OCI-M1 (cell line): ENCODE results near the gene NGEF.

Experiments used
- DNase-seq: peaks from one replicate; lab custom pipeline; 2025; lab: John Stamatoyannopoulos, UW

Gene NGEF

DNA sequence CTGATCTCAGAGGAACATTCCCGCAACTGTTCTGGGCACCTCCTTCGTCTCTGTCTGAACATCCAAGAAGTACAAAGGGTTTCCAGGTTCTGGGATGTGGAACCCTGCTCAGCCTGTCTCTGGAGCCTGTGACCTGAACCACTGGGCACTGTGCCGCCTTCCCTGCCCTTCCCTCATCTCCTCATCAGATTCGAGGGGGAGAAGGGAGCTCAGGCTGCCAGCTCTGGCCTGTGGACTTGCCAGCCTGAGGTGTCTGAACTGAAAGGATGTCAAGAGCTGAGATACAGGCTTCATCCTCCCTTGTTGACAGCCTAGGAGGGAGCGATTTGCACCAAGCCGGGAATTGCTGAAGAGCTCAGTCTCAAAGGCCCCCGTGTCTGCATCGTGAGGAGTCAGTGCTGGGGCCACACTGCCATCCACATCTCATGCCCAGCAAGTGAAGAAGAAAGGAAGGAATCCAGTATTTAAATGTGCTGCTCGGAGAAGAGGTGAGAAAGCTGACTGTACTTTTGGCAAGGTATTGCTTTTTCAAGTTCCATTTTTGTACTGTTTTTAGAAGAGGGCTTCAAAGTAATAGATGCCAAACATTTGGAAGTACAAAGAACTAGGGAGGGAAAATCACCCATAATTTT is 32.0 kb upstream of the NGEF start:
- no peak for DNase-seq

DNA sequence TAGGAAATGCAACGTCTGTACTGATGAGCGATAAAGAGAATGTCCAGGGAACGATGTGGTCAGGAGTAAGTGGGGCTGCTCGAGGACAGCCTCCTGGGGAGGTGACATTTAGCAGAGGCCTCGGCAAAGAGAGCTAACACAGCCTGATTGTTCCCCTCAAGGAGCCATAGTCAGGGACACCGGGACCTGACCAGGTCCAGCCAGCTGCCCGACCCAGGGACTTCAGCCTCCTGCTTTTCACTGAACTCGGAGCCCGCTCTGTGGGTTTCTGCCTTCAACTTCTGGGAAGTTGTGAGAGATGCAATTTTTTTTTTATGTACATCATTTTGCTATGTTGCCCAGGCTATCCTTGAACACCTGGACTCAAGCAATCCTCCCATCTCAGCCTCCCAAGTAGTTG is 29.5 kb upstream of the NGEF start:
- DNase-seq, result no peak

DNA sequence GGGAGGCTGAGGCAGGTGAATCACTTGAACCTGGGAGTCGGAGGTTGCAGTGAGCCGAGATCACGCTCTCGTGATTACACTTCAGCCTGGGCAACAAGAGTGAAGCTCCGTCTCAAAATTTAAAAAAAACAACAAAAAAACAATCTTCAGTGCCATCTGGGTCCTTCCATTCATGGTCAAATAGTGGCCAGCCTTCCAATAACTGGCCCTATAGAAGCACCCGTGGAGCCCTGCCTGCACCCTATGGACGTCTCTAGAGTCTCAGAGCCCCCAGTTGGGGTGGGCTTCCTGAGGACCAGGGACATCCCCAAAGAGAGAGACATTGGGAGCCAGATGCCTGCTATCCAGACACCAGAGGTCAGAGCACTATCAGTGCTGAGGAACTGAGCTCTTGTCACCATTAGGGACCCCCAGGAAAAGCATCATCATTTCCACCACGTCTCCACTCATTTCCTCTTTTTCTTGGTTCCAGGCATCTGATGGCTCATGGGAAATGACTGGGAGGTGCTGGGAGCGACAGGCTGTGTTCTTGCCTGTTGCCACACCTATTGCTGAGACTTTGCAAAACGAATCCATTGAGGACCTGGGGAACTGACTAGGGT is 28.8 kb upstream of the NGEF start:
- DNase-seq, result no peak

DNA sequence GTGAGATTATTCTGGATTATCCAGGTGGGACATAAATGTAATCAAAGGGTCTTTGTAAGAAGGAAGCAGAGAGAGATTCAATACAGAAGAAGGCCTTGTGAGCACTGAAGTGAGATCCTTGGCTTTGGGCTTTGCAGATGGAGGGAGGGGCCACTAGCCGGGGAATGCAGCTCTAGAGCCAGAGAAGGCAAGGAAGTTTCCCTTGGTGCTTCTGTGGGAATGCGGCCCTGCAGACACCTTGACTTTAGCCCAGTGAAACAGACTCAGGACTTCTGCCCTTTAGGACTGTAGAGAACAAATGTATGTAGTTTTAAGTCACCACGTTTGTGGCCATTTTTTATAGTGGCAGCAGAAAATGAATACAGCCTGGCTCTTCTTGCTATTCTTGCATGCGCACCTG is 27.5 kb upstream of the NGEF start:
- no peak for DNase-seq

DNA sequence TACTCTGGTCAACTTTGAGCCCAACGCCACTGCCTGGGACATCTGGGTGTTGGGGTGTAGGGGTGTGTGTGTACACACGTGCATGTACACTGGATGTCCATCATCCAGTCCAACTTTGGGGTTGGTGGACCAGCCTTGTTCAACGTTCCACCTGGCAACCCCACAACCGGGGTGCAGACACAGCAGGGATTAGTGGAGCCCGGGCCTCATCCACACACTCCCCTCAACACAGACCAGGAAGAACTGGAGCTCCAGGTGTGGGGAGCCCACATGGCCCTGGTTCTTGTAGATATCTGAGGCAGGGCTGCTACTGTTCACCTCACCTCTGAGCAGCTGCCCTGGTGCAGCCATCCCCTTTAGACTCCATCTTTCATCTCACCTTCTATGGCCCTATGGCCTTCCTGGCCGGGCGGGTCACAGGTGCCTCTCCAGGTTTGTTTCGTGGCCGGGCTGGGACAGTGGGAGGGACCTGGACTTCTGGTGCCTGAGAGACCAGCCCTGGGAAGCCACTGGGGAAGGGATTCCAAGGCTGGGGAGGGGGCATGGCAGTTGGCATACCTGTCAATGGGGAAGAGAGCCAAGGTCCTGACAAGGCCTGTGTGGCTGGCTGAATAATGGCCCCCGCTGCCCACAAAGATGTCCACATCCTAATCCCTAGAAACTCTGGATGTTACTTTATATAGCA is 26.9 kb upstream of the NGEF start:
- no peak for DNase-seq

DNA sequence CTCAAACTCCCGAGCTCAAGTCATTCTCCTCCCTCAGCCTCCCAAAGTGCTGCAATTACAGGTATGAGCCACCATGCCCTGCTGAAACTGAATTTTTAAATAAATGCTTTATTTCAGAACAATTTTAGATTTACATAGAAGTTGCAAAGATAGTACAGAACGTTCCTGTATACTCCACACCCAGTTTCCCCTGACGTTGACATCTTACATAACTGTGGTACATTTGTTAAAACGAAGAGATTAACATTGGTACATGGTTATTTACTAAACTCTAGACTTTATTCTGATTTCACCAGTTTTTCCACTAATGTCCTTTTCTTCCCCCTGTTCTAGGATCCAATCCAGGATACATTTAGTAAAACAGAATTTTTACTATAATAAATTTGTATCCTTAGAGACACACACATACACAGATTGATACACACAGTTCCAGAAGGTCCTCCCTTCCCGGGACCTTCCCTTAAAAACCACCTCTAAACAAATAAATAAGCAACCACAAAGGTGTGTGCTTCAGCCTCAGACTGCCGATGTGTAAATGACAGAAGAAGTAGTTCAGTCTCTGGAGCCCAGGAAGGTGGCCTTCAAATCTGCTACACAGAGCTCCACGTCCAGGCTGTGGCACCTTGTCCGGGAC is 26.3 kb upstream of the NGEF start:
- DNase-seq, result no peak

DNA sequence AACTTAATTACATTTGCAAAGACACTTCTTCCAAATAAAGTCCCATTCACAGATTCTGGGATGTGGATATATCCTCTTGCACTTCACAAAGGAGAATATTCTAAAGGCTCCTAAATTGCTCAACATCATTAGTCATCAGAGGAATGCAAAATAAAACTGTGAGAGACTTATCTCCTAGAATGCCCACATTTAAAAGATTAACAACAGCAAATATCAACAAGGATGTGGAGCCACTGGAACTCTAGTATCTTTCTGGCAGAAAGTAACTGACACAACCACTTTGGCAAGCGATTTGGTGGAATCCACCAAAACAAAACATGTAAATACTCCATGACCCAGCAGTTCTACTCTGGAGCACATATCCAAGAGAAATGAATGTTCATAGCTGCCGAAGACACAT is 24.0 kb upstream of the NGEF start:
- DNase-seq, result no peak

DNA sequence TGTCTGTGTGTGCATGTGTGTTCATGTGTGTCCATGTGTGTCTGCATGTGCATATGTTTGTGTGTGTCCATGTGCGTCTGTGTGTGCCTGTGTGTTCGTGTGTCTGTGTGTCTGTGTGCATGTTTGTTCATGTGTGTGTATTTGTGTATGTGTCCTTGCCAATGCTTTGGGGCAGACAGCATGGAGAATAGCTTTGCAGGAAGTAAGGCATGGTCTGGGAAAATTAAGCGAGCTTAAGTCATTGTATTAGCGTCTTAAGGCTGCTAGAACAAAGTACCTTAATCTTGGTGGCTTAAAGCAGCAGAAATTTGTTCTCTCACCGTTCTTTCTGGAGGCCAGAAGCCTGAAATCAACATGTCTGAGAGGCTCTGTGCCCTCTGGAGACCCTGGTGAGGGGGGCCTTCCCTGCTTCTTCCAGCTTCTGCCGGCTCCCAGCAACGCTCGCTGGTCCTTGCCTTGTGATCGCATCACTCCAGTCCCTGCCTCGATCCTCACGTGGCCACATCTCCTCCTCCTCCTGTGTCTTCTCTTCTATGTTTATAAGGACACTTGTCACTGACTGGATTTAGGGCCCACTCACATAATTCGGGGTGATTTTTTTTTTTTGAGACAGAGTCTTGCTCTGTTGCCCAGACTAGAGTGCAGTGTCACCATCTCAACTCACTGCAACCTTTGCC is 23.2 kb upstream of the NGEF start:
- DNase-seq, result no peak

DNA sequence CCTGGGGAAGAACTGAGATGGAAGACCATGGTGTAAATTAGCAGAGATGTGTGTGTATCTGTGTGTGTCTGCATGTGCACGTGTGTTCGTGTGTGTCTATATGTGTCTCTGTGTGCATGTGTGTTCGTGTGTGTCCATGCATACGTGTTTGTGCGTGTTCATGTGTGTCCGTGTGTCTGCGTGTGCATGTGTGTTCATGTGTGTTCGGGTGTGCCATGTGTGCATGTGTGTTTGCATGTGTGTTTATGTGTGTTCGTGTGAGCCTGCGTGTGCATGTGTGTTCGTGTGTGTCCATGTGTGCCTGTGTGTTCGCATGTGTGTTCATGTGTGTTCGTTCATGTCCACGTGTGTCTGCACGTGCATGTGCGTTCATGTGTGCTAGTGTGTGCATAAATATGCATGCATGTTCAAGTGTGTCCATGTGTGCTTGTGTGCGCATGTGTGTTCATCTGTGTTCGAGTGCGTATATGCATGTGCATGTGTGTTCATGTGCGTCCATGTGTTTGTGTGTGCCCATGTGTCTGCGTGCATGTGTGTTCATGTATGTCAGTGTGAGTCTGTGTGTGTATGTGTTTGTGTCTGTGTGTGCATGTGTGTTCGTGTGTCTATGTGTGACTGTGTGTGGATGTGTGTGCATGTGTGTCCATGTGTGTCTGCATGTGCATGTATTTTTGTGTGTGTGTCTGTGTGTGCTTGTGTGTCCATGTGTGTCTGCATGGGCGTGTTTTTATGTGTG is 22.5 kb upstream of the NGEF start:
- no peak for DNase-seq

DNA sequence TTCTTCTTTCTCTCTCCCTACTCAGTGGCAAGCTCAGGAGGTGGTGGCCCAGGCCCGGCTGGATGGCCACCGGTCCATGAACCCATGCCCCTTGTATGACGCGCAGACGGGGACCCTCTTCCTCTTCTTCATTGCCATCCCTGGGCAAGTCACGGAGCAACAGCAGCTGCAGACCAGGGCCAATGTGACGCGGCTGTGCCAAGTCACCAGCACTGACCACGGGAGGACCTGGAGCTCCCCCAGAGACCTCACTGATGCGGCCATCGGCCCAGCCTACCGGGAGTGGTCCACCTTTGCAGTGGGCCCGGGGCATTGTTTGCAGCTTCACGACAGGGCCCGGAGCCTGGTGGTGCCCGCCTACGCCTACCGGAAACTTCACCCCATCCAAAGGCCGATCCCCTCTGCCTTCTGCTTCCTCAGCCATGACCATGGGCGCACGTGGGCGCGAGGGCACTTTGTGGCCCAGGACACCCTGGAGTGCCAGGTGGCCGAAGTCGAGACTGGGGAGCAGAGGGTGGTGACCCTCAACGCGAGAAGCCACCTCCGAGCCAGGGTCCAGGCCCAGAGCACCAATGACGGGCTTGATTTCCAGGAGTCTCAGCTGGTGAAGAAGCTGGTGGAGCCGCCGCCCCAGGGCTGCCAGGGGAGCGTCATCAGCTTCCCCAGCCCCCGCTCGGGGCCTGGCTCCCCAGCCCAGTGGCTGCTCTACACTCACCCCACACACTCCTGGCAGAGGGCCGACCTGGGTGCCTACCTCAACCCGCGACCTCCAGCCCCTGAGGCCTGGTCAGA is 21.2 kb upstream of the NGEF start:
- no peak for DNase-seq

DNA sequence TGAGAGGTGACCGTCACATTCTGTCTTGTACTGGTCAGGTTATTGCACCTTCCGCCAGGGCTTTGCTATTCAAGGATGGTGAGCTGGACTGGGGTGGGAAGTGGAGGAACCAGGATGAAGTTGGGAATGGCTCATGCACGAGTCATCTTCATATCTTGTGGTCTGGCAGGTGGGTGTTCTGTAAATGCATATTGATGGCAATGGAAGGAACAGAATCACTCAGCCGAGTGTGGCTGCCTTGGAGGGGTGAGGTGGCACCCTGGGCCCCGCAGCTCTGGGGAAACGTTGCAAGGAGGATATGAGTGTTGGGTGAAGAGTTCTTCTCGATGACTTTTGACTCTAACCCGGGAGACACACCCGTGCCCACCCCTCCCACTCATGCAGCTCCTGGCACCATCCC is 20.6 kb upstream of the NGEF start:
- no peak for DNase-seq

DNA sequence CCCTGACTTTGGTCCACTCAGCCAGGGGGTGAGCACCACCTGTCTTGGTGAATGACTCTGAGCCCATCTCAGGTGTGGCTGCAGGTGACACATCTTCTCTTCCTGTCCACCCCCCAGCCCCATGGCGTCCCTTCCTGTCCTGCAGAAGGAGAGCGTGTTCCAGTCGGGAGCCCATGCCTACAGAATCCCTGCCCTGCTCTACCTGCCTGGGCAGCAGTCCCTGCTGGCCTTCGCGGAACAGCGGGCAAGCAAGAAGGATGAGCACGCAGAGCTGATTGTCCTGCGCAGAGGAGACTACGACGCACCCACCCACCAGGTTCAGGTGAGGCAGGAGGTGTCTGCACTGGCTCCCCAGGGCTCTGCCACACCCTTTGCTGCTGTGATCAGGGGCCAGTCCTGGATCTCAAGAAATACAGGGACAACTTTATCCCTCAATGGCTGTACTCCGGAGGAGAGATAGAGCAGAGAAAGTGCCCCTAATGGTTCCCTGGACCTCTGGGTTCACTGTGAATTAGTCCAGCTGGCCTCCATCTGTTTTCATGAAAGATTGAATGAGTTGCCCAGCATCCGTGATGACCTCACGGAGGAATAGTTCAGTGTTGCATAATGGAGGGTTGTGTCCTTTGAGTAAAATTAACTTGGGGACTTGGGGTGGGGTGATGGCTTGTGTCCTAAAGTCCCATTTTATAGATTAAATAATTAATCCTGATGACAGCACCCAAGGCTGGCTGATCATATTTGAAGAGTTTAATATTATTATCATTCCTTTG is 19.7 kb upstream of the NGEF start, which contains the start of gene NEU2:
NEU2 (plus strand) TSS at position 122 of the 770 bp plus-strand sequence; CDS start at position 122, 0 bp downstream.
- DNase-seq, result no peak

DNA sequence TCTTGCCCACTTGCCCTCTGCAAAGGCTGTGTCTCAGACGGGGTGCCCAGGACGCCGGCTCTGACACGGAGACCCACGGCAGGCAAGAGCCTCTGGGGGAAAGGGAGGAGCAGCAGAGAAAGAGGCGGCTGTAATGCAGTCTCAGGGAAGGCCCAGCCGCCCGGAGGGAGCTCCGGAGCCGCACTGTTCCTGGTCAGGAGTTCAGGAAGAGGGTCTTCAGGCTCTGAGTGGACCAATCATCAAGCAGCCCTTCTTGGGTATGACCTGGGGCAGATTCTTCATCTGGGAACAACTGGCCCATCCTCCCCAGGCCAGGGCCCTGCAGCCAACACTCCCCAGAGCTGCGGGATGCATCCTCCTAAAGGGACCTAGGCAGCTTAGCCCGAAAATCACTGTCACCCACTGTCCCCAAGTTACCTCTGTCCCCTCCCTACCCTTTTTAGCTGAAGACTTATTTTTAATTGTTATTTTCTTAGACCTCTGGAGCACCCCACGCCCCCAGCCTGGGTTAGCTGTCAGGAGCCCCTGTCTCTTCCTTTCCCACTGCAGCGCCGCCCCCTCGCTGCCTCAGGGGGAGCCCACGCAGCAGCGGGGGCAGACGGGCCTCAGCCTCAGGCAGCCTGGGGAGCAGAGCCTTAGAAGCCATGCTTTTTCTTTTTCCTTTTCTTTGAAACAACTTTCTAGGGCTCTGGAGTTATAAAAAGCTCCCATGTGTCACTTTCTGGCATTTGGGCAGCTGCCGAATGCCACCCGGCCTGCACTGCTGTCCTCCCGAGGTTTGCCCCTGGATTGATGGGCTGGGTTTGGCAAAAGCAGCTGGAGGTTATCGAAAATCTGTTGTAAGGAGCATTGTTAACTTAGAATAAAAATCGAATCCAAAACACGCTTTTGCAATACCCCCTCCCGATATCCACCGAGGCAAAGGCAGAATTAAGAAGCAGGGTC is 18.8 kb upstream of the NGEF start:
- DNase-seq, result no peak

DNA sequence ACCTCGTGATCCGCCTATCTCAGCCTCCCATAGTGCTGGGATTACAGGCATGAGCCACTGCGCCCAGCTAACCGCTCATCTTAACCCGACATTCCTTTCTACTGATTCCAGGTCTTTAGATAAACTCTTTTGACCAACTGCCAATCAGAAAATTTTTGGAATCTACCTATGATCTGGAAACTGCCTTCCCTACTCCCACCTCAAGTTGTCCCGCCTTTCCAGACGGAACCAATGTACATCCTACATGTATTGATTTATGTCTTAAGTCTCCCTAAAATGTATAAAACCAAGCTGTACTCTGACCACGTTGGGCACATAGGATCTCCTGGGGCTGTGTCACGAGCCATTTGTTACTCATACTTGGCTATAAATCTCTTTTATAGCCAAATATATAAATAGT is 16.3 kb upstream of the NGEF start:
- DNase-seq, result no peak

DNA sequence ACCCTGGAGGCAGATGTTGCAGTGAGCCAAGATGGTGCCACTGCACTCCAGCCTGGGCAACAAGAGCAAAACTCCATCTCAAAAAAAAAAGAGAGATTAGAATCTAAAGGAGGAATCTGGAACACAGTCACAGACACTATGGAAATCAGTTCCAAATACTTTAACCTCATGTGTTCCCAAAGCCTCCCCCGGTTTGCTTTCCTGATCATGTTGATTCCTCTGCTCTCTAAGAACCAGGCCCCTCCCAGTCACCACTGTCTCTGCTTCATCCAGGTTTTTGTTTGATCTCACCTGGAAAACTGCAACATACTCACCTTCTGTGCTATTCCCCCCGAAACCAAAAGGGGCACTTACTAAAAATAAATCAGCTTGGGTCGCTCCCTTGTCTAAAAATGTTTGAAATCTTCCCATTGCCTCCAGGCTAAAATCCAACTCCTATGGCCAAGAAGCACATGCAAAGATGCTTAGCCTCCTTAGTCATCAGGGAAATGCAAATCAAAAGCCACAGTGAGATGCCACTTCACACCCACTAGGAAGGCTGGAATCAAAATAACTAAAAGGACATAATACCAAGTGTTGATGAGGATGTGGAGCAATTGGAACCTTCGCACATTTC is 13.2 kb upstream of the NGEF start:
- no peak for DNase-seq

DNA sequence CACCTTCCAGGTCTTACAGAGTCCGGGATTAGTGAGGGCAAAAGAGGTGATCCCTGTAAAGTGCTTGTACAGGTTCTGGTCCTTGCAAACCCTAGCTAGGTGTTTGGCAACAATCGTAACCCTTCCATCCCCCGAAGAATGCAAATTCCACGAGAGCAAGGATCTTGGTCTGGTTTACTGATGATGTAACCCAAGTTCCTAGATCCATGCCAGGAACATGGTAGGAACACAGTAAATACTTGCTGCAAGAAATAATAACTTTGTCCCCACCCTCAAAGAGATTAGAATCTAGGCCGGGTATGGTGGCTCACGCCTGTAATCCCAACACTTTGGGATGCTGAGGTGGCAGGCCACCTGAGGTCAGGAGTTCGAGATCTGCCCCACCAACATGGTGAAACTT is 12.7 kb upstream of the NGEF start:
- no peak for DNase-seq

DNA sequence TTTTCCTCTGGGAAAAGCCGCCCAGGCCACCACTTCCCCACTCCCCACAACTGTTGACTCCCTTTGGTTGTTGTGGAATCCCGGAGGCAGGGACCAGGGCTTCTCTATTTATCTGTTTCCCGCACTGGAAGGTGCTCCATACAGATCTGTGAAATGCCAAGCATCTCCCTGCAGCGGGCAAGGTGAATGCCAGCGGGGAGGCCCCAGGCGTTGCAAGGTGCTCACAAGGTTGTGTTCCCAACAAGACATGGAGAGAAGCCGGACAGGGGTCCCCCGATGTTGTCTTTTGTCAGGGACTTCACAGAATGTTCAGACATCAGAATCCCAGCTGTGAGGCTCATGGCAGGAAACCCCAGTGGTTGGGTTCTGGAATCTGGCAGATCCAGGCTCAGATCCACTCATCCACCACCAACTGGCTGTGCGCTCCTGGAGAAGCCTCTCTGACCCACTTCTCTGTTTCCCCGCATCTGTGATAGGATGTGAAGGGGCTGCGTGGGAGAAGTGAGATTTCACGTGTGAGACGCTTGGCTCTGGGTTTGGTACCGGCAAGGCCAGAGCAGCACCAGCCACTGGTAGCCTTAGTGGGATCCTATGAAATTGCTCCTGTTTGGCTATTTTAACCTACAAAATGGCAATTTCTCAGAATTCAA is 10.8 kb upstream of the NGEF start:
- no peak for DNase-seq
